Erythroblast (primary cell): Measurements from ENCODE around the gene PIAS3.

Source experiments
- GATA1 ChIP-seq: IDR thresholded peaks from 2 replicates; pipeline ENCODE4 v1.6.1; 2011; ENCODE audit warnings: low read depth, mild to moderate bottlenecking, control low read depth, low read length, moderate library complexity
- POLR2A ChIP-seq: IDR thresholded peaks from 2 replicates; pipeline ENCODE4 v1.6.1; 2011; ENCODE audit warnings: mild to moderate bottlenecking, low read length

- TF ChIP-seq POLR2A = no peak
- no peak for TF ChIP-seq GATA1
These were observed 48.3 kb upstream of the PIAS3 start for GRCh38 chr1:145906954-145907753.
